Measurements from ENCODE around the gene TATDN3. TPM values are rescaled to one million over a fixed set of nuclear protein-coding genes. Genes with fewer than 3 reads are reported as not detected.

The TATDN3 gene
- total RNA-seq, 3 donors from 2014 or later, result 9.2 to 28.6 (median 15.5) TPM

GRCh38 chr1:212769459-212770167, 22.1 kb upstream of the TATDN3 start:
- Histone ChIP-seq H3K9me3 (peaks cover 24 to 38% of the 10 kb centered on the region in 2 donors), H3K4me1 (no peaks in the 10 kb centered on the region), H3K36me3 (no peaks in the 10 kb centered on the region), H3K27me3 (no peaks in the 10 kb centered on the region), H3K4me3 (no peak overlapping the region), H3K27ac (no peak overlapping the region)
- no peak for DNase-seq (ENCODE audit: low spot score in 2 of 2)
- intact Hi-C loops (cut with DNase I; ENCODE audit: low total_unique reads), result no loop called here
- TF ChIP-seq POLR2AphosphoS5 (IDR thresholded peaks at IDR 0.05), result no peak

- Histone ChIP-seq H3K4me1 (no peaks in the 10 kb centered on the region), H3K27ac (no peak overlapping the region), H3K4me3 (no peak overlapping the region), H3K9me3 (peaks cover 24 to 38% of the 10 kb centered on the region in 2 donors), H3K36me3 (no peaks in the 10 kb centered on the region), H3K27me3 (no peaks in the 10 kb centered on the region)
- DNase-seq (ENCODE audit: low spot score in 2 of 2), result no peak
- TF ChIP-seq CTCF (IDR thresholded peaks at IDR 0.05) (no peak), POLR2A (IDR thresholded peaks at IDR 0.05) (no peak), POLR2AphosphoS5 (IDR thresholded peaks at IDR 0.05) (no peak)
- intact Hi-C loops (cut with DNase I; ENCODE audit: low total_unique reads), result no loop called here
Measured at GRCh38 chr1:212771341-212771740, 20.4 kb upstream of the TATDN3 start.

- Histone ChIP-seq H3K27me3 (no peaks in the 10 kb centered on the region), H3K27ac (no peak overlapping the region), H3K9me3 (peaks cover 24 to 28% of the 10 kb centered on the region in 2 donors), H3K36me3 (no peaks in the 10 kb centered on the region), H3K4me3 (no peak overlapping the region), H3K4me1 (no peaks in the 10 kb centered on the region)
- DNase-seq (ENCODE audit: low spot score in 2 of 2), result no peak
- intact Hi-C loops (cut with DNase I; ENCODE audit: low total_unique reads), result no loop called here
- TF ChIP-seq POLR2A (IDR thresholded peaks at IDR 0.05) (no peak), POLR2AphosphoS5 (IDR thresholded peaks at IDR 0.05) (no peak), CTCF (IDR thresholded peaks at IDR 0.05) (no peak)
Measured at GRCh38 chr1:212773011-212773410, 18.7 kb upstream of the TATDN3 start.

GRCh38 chr1:212774584-212774983, 17.1 kb upstream of the TATDN3 start:
- TF ChIP-seq POLR2A (IDR thresholded peaks at IDR 0.05), result no peak
- no peak for TF ChIP-seq CTCF (IDR thresholded peaks at IDR 0.05)
- TF ChIP-seq POLR2AphosphoS5 (IDR thresholded peaks at IDR 0.05), result no peak
- no peaks in the 10 kb centered on the region for H3K4me1 ChIP-seq
- H3K9me3 ChIP-seq, result peaks cover 11 to 14% of the 10 kb centered on the region in 2 donors
- H3K27me3 ChIP-seq, result no peaks in the 10 kb centered on the region
- no peak for DNase-seq (ENCODE audit: low spot score in 2 of 2)
- intact Hi-C loops (cut with DNase I; ENCODE audit: low total_unique reads), result no loop called here
- no peaks in the 10 kb centered on the region for H3K36me3 ChIP-seq
- H3K4me3 ChIP-seq, result no peak overlapping the region
- no peak overlapping the region for H3K27ac ChIP-seq

GRCh38 chr1:212775241-212775640, 16.5 kb upstream of the TATDN3 start:
- intact Hi-C loops (cut with DNase I; ENCODE audit: low total_unique reads), result no loop called here
- Histone ChIP-seq H3K27me3 (no peaks in the 10 kb centered on the region), H3K36me3 (no peaks in the 10 kb centered on the region), H3K4me3 (no peak overlapping the region), H3K27ac (no peak overlapping the region), H3K4me1 (no peaks in the 10 kb centered on the region), H3K9me3 (peaks cover 7 to 11% of the 10 kb centered on the region in 2 donors)
- TF ChIP-seq CTCF (IDR thresholded peaks at IDR 0.05) (no peak), POLR2AphosphoS5 (IDR thresholded peaks at IDR 0.05) (no peak), POLR2A (IDR thresholded peaks at IDR 0.05) (no peak)
- no peak for DNase-seq (ENCODE audit: low spot score in 2 of 2)

Data from breast epithelium (tissue), 4 donors.